Activated T-helper 1 cell treated with anti-CD3 and anti-CD28 coated beads, Interleukin-12 subunit alpha, Interleukin-12 subunit beta, Interleukin-2, Interleukin-4 antibody, amounts not matched to agents 30 ng/mL and 10 ng/mL and 1 ng/mL, durations not matched to agents 14 hours and 24 hours and 36 hours (primary cell): Measurements from ENCODE around the gene SRRM3. TPM values are rescaled to one million over a fixed set of nuclear protein-coding genes. Genes with fewer than 3 reads are reported as not detected.
A peak's percentile ranks its signal among the peaks of the same experiment; 100 is the strongest.
"Not testable (repeated sequence)": the region's sequence is repeated elsewhere in the genome, so short reads cannot be mapped to it uniquely, and the experiment has no call there.

Source experiments
- DNase-seq: peaks from one replicate; pipeline ENCODE4 v3.0.0; 2021; ENCODE audit warnings: low spot score
- H3K27ac Mint-ChIP-seq: one replicate; pipeline ENCODE4 v1.8.0; 2021; ENCODE audit warnings: mild to moderate bottlenecking, mixed read lengths
- H3K27me3 Mint-ChIP-seq: one replicate; pipeline ENCODE4 v1.8.0; 2022; ENCODE audit warnings: mild to moderate bottlenecking, moderate library complexity, mixed read lengths; ENCODE audit not compliant: insufficient read depth
- H3K36me3 Mint-ChIP-seq: one replicate; pipeline ENCODE4 v1.8.0; 2021; ENCODE audit warnings: low read depth, mixed read lengths
- H3K4me1 Mint-ChIP-seq: one replicate; pipeline ENCODE4 v1.8.0; 2021; ENCODE audit warnings: low read depth, mixed read lengths
- H3K4me3 Mint-ChIP-seq: one replicate; pipeline ENCODE4 v1.8.0; 2021; ENCODE audit warnings: mild to moderate bottlenecking, moderate library complexity, mixed read lengths
- H3K9me3 Mint-ChIP-seq: one replicate; pipeline ENCODE4 v1.8.0; 2021; ENCODE audit warnings: mixed read lengths
- intact Hi-C: fragments of 100-400 bp; cut with micrococcal nuclease; formaldehyde crosslinking; loops from one replicate; pipeline ENCODE4 v1.15.1; 2024
- total RNA-seq: library from RNA; stranded (reverse); gene quantifications from 2 replicates; pipeline ENCODE4 v1.2.3, GENCODE V29; 2022

The SRRM3 gene
- total RNA-seq, 1 donor from 2014 or later = not detected

DNA sequence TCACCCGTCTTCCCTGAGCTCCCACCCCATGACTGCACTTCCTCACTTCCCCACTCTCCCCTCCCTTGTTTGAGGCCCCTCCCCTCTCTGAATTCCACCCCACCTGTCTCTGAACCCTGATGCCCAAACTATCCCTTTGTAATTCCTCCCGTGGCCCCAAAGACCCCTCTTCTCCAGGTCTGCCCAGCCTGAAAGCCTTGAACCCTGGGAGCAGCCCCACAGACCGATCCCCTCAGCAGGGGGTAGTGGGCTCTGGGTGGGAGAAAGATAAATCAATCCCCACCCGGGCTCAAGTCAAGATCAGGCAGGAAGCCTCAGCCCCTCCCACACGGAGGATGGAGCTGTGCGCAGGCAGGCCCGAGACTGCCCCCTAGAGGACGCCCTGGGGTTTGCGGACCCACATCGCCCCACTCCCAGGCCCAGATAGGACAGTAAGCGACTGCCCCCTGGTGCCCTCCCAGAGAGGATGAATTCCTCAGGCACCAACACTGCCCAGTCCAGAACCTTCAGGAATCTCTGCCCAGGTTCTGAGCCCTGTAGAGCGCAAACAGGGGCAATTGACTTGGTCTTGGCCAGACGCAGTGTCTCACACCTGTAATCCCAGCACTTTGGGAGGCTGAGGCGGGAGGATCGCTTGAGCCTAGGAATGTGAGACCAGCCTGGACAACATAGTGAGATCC lies 112.5 kb downstream of the SRRM3 start:
- intact Hi-C loops = loop anchor here (1.0 to 10.0 kb wide), 5 partner anchors 11 to 439 kb away; partner anchors contain the start of gene RHBDD2
- Mint-ChIP-seq H3K27ac (peak overlapping the region; percentile 55), H3K27me3 (no peaks in the 10 kb centered on the region), H3K4me1 (peaks cover 24% of the 10 kb centered on the region), H3K36me3 (peaks cover 6% of the 10 kb centered on the region), H3K9me3 (no peaks in the 10 kb centered on the region), H3K4me3 (no peak overlapping the region)
- DNase-seq = peak; percentile 92

DNA sequence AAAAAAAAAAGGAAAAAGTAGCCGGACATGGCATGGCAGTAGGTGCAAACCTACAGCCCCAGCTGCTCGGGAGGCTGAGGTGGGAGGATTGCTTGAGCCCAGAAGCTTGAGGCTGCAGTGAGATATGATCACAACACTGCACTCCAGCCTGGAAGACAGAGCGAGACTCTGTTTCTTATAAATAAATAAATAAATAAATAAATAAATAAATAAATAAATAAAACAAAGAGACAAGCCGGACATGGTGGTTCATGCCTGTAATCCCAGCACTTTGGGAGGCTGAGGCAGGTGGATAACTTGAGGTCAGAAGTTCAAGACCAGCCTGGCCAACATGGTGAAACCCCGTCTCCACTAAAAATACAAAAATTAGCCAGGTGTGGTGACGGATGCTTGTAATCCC lies 113.0 kb downstream of the SRRM3 start:
- not testable (repeated sequence) for H3K9me3 Mint-ChIP-seq, H3K27me3 Mint-ChIP-seq, DNase-seq, H3K36me3 Mint-ChIP-seq, H3K4me3 Mint-ChIP-seq, H3K27ac Mint-ChIP-seq
- intact Hi-C loops = loop anchor here (1.0 to 10.0 kb wide), 5 partner anchors 11 to 440 kb away; partner anchors contain the start of gene RHBDD2
- H3K4me1 Mint-ChIP-seq = peaks cover 26% of the 10 kb centered on the region

DNA sequence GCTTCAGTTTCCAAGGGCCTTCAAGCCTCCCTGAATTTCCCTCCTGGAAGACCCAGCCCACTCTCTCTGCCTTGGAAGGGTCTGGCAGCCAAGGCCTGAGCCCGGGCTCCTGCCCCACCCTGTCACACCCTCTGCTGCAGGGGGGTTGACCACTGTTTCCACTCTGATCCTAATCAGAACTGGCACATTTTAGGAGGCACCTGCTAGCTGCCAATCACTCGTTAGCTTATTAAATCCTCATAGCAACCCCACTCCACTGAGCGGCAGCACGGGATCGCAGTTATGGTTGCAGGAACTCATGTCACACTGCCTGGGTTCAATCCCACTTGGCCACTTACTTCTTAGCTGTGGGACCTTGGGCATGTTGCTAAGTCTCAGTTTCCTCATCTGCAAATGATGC lies 113.7 kb downstream of the SRRM3 start:
- intact Hi-C loops = loop anchor here (10.0 kb wide), 1 partner anchor 441 kb away; the partner anchor contains the start of gene RHBDD2
- Mint-ChIP-seq H3K36me3 (peaks cover 6% of the 10 kb centered on the region), H3K27me3 (no peaks in the 10 kb centered on the region), H3K4me3 (no peak overlapping the region), H3K9me3 (no peaks in the 10 kb centered on the region), H3K4me1 (peaks cover 30% of the 10 kb centered on the region), H3K27ac (no peak overlapping the region)
- DNase-seq = no peak

DNA sequence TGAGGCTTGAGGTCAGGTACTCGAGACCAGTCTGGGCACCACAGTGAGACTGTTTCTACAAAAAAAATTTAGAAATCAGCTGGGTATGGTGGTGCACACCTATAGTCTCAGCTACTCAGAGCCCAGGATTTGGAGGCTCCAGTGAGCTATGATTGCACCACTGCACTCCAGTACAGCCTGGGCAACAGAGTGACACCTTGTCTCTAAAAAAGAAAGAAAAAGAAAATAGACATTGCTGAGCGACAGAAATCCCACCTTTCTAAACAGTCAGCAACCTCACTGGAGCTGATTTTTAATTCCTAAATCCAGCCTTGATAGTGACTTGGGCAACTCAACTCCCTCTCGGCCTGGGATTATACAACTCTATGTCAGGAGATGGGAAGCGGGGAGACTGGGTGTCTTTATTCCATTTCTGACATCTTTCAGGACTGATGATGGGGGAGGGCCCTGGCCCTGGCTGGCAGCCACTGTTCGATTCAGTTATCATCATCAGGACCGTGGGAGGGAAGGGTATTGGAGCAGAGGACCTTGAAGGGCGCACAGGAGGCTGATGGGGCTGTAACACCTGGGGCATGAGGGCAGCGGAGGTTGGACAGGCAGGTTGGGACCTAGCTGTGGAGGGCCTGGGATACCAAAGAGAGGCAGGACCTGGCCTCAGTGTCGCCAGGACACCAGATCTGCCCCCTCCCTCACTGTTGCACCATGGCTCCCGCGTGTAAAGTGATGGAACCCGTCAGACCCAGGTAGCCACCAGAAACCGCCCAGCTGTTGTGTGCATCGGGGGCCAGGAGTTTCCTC lies 115.5 kb downstream of the SRRM3 start:
- Mint-ChIP-seq H3K9me3 (no peaks in the 10 kb centered on the region), H3K27ac (peak overlapping the region; percentile 98), H3K4me3 (peak overlapping the region; percentile 82), H3K4me1 (peaks cover 30% of the 10 kb centered on the region), H3K36me3 (peaks cover 7% of the 10 kb centered on the region), H3K27me3 (no peaks in the 10 kb centered on the region)
- DNase-seq = no peak
- intact Hi-C loops = loop anchor here (10.0 kb wide), 1 partner anchor 442 kb away; the partner anchor contains the start of gene RHBDD2

DNA sequence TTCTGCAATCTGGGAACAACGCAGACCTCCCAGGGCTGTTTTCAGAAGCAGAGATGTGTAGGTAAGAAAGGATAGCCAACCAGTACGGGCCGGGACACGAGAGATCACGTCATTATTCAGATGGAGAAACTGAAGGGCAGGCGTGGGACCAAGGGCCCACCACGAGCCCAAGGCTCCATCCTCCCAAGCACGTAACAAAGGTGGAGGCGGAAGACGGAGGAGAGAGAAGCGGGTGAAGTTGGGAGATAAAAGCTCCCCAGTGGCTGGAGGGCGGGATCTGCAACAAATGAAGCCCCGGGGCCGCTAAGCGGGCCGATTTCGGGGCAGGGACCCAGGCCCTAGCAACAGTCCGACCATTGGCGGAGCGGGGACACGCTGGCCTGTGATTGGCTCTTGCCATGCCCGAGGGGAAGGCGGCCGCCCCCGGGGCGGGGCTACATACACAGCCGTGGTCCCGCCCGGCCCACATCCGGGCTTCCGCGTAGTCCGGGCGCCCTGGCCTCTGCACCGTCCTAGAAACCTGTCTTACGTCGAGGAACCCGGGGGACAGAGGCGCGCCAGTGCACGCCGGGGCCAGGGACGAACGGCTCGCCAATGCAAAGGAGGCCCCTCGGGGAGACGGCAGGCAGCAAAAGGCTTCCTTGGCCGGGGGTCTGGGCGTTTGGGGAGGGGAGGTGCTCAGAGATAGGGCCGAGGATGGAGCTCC lies 116.2 kb downstream of the SRRM3 start:
- Mint-ChIP-seq H3K36me3 (peaks cover 8% of the 10 kb centered on the region), H3K9me3 (no peaks in the 10 kb centered on the region), H3K4me1 (peaks cover 30% of the 10 kb centered on the region), H3K4me3 (peak overlapping the region; percentile 82), H3K27me3 (no peaks in the 10 kb centered on the region), H3K27ac (peak overlapping the region; percentile 98)
- DNase-seq = peak; percentile 96
- intact Hi-C loops = loop anchor here (1.0 to 10.0 kb wide), 13 partner anchors 15 to 443 kb away; partner anchors contain the start of genes MDH2, RHBDD2 and SRRM3

DNA sequence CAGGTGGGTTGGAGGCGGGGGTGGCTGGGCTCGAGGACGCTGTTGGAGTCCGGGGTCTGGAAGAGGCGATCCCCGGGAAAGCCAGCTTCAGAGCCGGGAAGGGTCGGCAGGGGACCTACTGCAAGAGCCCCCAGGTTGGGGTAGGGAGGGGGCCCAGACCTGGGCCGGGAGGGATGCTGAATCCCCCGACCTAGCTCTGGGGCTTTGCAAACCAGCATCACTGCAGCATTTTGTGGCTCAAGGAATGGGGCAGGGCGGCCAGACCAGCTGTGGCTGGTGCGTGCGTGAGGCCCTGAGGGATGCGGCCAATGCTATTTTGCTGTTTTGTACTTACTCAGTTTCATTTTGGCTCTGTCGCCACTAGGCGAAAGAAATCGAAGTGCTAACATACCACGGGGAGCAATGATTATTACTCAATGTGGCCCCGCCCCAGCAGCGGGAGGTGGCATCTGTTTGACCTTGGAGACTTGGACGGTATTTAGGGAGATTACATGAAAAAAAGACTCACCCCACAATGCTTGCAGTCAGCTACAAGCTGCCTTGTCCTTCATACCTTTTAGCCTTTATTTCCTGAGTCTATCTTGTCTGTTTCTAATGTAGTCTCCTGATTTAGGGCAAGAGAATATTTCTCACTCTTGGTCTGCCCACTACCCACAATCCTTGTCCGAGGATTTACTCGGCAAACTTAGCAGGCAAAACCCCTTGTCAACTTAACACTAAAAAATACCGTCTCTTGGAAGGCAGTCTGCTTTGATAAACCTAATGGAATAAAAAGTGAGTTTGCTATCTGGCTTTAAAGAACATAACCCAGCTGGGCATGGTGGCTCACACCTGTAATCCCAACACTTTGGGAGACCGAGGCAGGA lies 117.0 kb downstream of the SRRM3 start:
- Mint-ChIP-seq H3K4me1 (peaks cover 30% of the 10 kb centered on the region), H3K9me3 (no peaks in the 10 kb centered on the region), H3K27me3 (no peaks in the 10 kb centered on the region), H3K36me3 (peaks cover 11% of the 10 kb centered on the region), H3K4me3 (peak overlapping the region; percentile 82), H3K27ac (peak overlapping the region; percentile 98)
- peak; percentile 64 for DNase-seq
- intact Hi-C loops = loop anchor here (1.0 to 10.0 kb wide), 13 partner anchors 15 to 444 kb away; partner anchors contain the start of genes MDH2, RHBDD2 and SRRM3

DNA sequence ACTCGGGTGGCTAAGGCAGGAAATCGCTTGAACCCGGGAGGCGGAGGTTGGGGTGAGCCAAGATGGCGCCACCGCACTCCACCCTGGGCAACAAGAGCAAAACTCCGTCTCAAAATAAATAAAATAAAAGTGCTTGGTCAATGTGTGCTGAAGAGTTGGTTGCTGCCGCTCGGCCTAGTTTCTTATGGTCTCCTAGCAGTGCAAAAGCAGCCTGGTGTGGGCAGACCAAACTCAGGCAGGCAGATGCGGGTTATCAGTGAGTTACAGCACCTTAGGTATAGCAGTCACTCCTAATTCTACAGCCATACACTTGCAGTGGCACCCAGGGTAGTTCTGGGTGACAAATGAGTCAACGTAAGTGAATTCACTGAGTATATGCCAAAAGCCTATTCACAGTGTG lies 123.4 kb downstream of the SRRM3 start:
- Mint-ChIP-seq H3K4me1 (peaks cover 34% of the 10 kb centered on the region), H3K4me3 (no peak overlapping the region), H3K36me3 (peaks cover 37% of the 10 kb centered on the region), H3K9me3 (no peaks in the 10 kb centered on the region), H3K27ac (no peak overlapping the region), H3K27me3 (no peaks in the 10 kb centered on the region)
- intact Hi-C loops = no loop called here
- no peak for DNase-seq

DNA sequence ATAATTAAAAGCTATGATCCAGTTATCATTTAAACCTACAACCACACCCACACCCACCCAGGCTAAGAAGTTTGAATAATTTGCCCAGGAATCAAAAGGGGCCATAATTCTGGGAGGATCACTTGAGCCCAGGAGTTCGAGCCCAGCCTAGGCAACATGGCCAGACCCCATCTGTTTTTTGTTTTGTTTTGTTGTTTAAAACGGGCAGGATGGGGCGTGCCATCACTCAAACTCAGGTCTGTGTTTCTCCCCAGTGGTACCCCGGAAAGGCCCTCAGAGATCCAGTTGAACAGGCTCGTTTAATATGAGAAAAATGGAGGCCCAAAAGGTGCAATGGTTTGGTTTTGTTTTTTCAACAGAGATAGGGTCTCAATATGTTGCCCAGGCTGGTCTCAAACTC lies 124.1 kb downstream of the SRRM3 start:
- Mint-ChIP-seq H3K9me3 (no peaks in the 10 kb centered on the region), H3K27me3 (no peaks in the 10 kb centered on the region), H3K36me3 (peaks cover 38% of the 10 kb centered on the region), H3K4me1 (peaks cover 34% of the 10 kb centered on the region), H3K4me3 (no peak overlapping the region), H3K27ac (no peak overlapping the region)
- intact Hi-C loops = no loop called here
- DNase-seq = no peak

DNA sequence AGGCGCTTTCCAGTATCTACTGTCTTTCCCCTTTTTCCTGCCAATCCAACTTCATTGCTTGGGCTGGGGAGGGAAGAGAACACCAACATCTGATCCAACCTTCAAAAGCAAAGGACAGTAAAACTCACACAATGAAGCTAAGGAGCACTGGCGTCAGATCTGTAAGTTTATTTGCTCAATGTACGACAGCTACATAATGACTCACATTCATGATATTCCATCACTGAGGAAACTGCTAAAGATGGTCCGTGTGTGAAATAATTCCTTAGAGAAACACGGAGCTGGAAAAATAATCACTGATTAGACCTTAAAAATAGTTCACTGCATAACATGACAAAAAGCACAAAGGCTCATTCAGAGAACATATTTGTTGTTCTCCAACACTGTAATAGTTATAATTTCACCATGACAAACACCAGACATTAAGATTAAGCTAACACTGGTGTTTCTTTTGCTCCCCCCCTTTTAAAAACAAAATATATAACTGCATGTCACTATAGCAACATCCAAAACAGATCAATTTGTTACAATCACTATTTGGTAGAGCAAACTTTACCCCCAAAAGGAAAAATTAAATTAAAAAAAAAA lies 125.0 kb downstream of the SRRM3 start:
- no peak for DNase-seq
- Mint-ChIP-seq H3K27me3 (no peaks in the 10 kb centered on the region), H3K27ac (no peak overlapping the region), H3K4me1 (peaks cover 34% of the 10 kb centered on the region), H3K9me3 (no peaks in the 10 kb centered on the region), H3K36me3 (peaks cover 38% of the 10 kb centered on the region), H3K4me3 (no peak overlapping the region)
- intact Hi-C loops = no loop called here

DNA sequence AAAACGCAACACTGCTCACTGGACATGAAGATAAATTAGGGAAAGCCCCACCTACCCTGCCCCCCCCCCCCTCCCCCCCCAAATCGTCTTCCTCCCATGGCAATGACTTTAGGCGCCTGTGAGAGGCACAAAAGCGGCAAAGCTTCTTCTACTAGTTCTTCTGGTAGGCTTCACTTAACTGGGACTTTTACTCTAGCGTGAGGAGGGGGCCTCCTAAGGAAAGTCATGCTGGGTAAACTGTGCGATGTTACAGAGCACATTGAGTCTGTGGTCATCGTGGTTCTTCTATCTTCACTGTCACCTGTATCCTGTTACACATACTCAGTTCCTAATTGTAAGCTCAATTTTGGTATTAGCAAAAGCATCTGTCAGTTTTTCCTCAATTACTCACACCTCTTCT lies 125.9 kb downstream of the SRRM3 start:
- H3K36me3 Mint-ChIP-seq = peaks cover 41% of the 10 kb centered on the region
- DNase-seq = no peak
- no peaks in the 10 kb centered on the region for H3K27me3 Mint-ChIP-seq
- intact Hi-C loops = no loop called here
- no peak overlapping the region for H3K4me3 Mint-ChIP-seq
- peaks cover 34% of the 10 kb centered on the region for H3K4me1 Mint-ChIP-seq
- H3K9me3 Mint-ChIP-seq = no peaks in the 10 kb centered on the region
- no peak overlapping the region for H3K27ac Mint-ChIP-seq

DNA sequence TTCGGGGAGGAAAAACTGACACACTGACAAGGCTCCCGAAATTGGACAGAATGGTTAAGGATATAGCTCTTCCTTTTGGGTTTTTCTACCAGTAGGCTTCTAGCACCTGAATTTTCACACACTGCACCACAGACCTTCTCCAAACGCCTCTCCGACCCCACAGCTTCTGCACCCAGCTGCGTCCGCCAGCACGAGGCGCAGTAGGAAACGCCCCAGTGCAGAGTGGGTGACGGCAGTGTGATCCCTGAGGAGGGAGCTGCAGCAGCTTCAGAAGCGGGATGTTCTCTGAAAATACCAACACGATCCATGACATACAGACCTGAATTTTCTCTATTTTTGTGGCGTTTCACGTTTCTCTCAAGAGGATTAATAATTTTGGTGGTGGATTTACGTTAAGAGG lies 126.7 kb downstream of the SRRM3 start:
- Mint-ChIP-seq H3K4me3 (no peak overlapping the region), H3K27ac (no peak overlapping the region), H3K27me3 (no peaks in the 10 kb centered on the region), H3K9me3 (no peaks in the 10 kb centered on the region), H3K4me1 (peaks cover 37% of the 10 kb centered on the region), H3K36me3 (peaks cover 37% of the 10 kb centered on the region)
- no peak for DNase-seq
- intact Hi-C loops = no loop called here

DNA sequence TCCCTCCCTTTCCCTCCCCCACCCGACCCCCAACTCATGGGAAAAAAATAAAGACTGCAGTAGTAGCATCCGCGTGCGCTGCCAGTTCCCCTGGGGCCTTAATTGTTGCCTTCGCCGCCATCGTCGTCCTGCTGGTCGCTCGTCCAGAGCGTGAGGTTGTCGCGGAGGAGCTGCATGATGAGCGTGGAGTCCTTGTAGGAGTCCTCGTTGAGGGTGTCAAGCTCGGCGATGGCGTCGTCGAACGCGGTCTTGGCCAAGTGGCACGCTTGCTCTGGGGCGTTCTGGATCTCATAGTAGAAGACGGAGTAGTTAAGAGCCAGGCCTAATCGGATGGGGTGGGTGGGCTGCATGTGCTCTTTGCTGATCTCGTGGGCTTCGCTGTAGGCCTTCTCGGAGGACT lies 127.8 kb downstream of the SRRM3 start:
- intact Hi-C loops = no loop called here
- DNase-seq = no peak
- no peak overlapping the region for H3K27ac Mint-ChIP-seq
- peaks cover 34% of the 10 kb centered on the region for H3K36me3 Mint-ChIP-seq
- H3K9me3 Mint-ChIP-seq = no peaks in the 10 kb centered on the region
- no peaks in the 10 kb centered on the region for H3K27me3 Mint-ChIP-seq
- H3K4me3 Mint-ChIP-seq = no peak overlapping the region
- H3K4me1 Mint-ChIP-seq = peaks cover 42% of the 10 kb centered on the region
